Right renal cortex interstitium (tissue), 3 donors: ENCODE measurements around the gene RIN1. TPM values are rescaled to one million over a fixed set of nuclear protein-coding genes. Genes with fewer than 3 reads are reported as not detected.

Experiments used
- DNase-seq, 3 donors: peaks; one replicate each; pipeline ENCODE4 v3.0.0-alpha.2; 2013; ENCODE audit warnings: low read depth in 3 of 3, low spot score in 2 of 3
- polyA plus RNA-seq, 3 donors: library from polyadenylated mRNA; unstranded; fragments of 120-200 nt; gene quantifications; one replicate each; pipeline ENCODE4 v1.2.1, GENCODE V29; 2013; ENCODE audit not compliant: insufficient read length in 3 of 3

RIN1 gene
- polyA plus RNA-seq, 3 donors: 1.4 to 2.3 (median 1.6) TPM

DNA sequence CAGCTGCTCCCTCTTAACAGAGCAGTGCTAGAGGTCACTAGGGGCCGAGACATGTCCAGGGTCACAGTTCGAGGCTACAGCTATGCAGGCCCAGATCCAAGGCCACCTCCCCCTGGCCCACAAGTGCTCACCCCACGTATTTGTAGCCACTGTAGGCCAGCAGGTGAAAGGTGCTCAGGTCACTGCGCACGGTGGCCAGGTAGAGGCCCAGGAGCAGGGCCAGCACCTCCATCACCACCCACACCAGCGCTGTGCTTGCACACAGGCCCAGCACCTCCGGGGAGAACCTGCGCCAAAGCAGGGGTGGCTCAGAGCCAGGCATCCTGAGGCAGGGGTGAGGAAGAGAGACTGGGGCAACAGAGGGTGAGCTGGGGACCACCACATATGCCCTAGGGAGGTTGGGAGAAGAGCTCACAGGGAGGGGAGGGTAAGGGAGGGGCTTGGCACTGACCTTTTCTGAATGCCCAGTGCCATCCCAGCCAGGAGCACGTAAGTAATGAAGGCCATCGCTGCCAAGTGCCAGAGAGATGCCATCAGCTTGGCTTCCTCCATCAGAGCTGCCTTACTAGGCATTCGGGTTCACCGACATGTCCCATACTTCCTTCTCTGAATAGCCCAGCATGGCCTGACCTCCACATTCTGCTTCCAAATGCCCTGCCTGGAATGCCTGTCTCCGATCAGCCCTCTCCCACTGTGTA, 50.8 kb downstream of the RIN1 start:
- no peak for DNase-seq

GRCh38 chr11:66284526-66285078, 51.6 kb downstream of the RIN1 start:
- DNase-seq: no peak

GRCh38 chr11:66283461-66284105, 52.7 kb downstream of the RIN1 start:
- DNase-seq: no peak

DNA sequence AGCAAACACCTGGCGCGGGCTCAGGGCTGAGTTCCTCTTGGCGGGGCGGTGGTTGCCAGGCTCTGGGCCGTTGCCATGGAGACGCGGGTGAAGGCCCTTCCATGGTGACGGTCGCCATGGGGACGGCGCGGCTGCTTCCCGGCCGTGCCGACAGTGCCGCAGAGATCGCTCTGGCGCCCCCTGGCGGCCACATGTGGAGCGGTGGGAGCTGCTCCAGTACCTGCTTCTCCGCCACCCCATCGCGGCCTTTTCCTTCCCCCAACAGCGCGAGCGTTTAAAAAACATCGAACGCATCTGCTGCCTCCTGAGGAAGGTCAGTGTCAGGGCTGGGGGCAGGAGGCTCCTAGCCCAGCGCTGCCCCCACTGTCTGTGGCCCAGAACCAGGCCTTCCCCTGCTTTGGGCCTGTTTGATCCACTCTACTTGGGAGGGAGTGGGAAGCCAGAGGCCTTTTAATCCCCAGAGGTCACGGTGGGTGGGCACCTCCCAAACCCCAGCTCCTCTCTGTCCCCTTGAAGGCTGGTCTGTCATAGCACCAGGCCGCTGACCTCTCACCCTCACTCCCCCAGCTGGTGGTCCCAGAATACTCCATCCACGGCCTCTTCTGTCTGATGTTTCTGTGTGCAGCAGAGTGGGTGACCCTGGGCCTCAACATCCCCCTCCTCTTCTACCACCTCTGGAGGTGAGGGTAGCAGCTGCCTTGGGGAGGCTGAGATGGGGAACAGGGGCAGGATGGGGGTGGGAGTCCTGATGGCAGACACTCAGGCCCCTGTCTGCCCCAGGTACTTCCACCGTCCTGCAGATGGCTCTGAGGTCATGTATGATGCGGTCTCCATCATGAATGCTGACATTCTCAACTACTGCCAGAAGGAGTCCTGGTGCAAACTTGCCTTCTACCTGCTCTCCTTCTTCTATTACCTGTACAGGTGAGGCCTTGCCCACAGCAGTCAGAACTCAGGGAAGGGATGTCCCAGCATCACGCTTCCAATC, 53.5 kb downstream of the RIN1 start:
- peak; percentile 83 to 96 (median 90) for DNase-seq

Other genes starting within 250 kb of the RIN1 start
- gene KLC2, start 78.7 kb downstream of the RIN1 start, polyA plus RNA-seq: 10 to 100 TPM; 17.0 to 19.8 (median 18.2) TPM
- gene RAB1B, start 67.8 kb downstream of the RIN1 start, polyA plus RNA-seq: 100 to 1,000 TPM; 116 to 135 (median 123) TPM
- 1 to 10 TPM; 2.6 to 3.3 (median 2.8) TPM for gene CNIH2, start 58.3 kb downstream of the RIN1 start, polyA plus RNA-seq
- gene YIF1A, start 47.3 kb downstream of the RIN1 start, polyA plus RNA-seq: 10 to 100 TPM; 44.4 to 49.6 (median 45.8) TPM
- gene TMEM151A, start 44.5 kb downstream of the RIN1 start, polyA plus RNA-seq: not detected
- gene CD248, start 19.4 kb downstream of the RIN1 start, polyA plus RNA-seq: 10 to 100 TPM; 54.0 to 61.4 (median 56.2) TPM
- 10 to 100 TPM; 30.7 to 32.0 (median 31.3) TPM for gene BRMS1, start 8.7 kb upstream of the RIN1 start, polyA plus RNA-seq
- 10 to 100 TPM; 50.0 to 55.0 (median 50.6) TPM for gene B4GAT1, start 11.2 kb upstream of the RIN1 start, polyA plus RNA-seq
- 10 to 100 TPM; 17.5 to 18.2 (median 17.9) TPM for gene SLC29A2, start 35.3 kb upstream of the RIN1 start, polyA plus RNA-seq
- gene NPAS4, start 84.6 kb upstream of the RIN1 start, polyA plus RNA-seq: under 1 TPM; 0.06 to 0.11 (median 0.11) TPM
- 10 to 100 TPM; 69.6 to 74.7 (median 72.5) TPM for gene MRPL11, start 102.4 kb upstream of the RIN1 start, polyA plus RNA-seq
- gene PELI3, start 130.5 kb upstream of the RIN1 start, polyA plus RNA-seq: 1 to 10 TPM; 4.1 to 4.7 (median 4.6) TPM
- gene DPP3, start 144.0 kb upstream of the RIN1 start, polyA plus RNA-seq: 10 to 100 TPM; 20.5 to 22.5 (median 20.6) TPM
- 10 to 100 TPM; 59.1 to 67.6 (median 67.0) TPM for gene BBS1, start 174.2 kb upstream of the RIN1 start, polyA plus RNA-seq
- 1 to 10 TPM; 6.5 to 7.3 (median 6.6) TPM for gene ZDHHC24, start 209.6 kb upstream of the RIN1 start, polyA plus RNA-seq
- under 1 TPM; 0.40 to 0.67 (median 0.53) TPM for gene ACTN3, start 210.5 kb upstream of the RIN1 start, polyA plus RNA-seq
- 100 to 1,000 TPM in 2 of 3 donors, 10 to 100 TPM in 1; 95.5 to 107 (median 105) TPM for gene CTSF, start 232.2 kb upstream of the RIN1 start, polyA plus RNA-seq